GM18505 (cell line): ENCODE results near the gene MCOLN1.

Experiments used
- ATAC-seq: cut with Tn5 transposase; IDR thresholded peaks from one replicate; pipeline ENCODE4 v1.9.1; 2021; ENCODE audit not compliant: unreplicated experiment
- POLR2A ChIP-seq: IDR thresholded peaks from 4 replicates; pipeline ENCODE4 v1.6.1; 2011; ENCODE audit warnings: borderline replicate concordance; ENCODE audit not compliant: insufficient read depth, insufficient read length; ENCODE audit errors: extremely low read depth

MCOLN1 gene

DNA sequence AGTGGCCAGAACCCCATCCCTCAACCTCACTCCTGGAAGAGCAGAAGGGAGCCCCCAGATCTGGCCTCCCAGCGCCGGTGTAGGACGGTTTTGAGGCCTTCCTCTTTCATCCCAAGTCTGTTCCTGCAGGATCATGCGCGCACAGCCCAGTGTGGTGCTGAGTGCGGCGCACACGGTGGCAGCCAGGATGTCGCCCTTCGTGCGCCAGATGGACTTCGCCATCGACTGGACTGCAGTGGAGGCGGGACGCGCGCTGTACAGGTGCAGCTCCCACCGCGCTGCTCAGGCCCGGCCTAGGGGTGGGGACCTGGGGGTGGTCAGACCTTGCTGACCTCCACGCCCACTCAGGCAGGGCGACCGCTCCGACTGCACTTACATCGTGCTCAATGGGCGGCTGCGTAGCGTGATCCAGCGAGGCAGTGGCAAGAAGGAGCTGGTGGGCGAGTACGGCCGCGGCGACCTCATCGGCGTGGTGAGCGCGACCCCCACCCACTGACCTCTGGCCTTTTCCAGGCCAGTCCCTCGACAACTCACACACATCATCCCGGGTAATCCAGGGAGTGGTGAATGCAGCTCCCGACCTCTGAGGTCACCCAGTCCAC lies 27.8 kb downstream of the MCOLN1 start:
- TF ChIP-seq POLR2A, result no peak
- no peak for ATAC-seq

DNA sequence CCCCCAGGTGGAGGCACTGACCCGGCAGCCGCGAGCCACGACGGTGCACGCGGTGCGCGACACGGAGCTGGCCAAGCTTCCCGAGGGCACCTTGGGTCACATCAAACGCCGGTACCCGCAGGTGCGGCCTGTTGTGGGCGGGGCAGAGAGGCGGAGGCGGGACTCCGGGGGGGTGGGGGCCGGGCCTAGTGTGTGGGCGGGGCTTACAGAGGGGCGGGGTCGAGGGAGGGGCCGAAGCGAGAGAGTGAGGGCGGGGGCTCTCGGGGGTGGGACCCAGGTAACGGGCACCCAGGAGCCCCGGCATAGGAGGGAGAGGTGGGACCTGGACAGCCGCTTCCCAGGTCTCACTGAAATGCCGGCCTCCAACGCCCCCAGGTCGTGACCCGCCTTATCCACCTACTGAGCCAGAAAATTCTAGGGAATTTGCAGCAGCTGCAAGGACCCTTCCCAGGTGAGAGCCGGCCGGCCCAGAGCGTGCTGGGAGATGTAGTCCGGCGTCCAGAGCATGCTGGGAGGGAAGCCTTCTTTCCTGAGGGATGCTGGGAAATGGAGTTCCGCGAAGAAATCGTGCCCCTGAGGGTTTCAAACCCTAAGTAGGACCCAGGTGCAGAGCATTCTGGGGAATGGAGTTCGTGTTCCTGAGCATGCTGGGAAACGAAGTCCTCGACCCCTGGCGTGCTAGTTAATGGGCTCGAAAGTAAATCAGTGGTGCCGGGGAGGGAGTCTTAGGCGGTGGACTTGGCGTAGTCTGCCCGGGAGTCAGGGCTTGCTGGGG lies 28.8 kb downstream of the MCOLN1 start:
- no peak for ATAC-seq
- no peak for TF ChIP-seq POLR2A

DNA sequence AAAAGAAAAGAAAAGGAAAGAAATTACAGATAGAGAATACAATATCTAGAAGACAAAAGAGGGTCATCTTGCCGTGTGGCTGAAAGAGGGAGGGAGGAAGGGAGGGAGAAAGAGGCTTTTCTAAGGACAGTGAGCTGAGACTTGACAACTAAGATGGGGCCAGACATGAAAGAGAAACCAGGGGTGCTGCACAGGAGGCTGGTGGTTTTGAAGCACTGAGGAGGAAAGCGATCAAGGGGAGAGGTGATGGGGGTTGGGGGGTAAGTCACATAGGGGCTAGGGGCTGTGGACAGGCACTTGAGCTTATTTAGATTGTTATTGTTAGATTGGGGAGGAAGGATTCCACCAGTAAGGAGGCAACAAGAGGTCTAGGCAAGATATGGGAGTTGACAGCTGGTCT lies 30.4 kb downstream of the MCOLN1 start:
- ATAC-seq, result no peak
- TF ChIP-seq POLR2A, result no peak

DNA sequence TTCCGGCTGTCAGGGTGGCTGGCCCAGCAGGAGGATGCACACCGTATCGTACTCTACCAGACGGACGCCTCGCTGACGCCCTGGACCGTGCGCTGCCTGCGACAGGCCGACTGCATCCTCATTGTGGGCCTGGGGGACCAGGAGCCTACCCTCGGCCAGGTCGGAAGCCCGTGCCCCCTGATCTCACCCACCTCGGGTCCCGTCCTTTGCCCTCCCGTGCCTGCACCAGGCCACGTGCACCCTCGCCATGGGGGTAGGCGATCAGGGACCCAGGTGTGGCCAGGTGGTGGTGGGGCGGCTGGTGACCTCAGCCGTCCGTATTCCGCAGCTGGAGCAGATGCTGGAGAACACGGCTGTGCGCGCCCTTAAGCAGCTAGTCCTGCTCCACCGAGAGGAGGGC lies 32.1 kb downstream of the MCOLN1 start:
- TF ChIP-seq POLR2A, result no peak
- no peak for ATAC-seq

DNA sequence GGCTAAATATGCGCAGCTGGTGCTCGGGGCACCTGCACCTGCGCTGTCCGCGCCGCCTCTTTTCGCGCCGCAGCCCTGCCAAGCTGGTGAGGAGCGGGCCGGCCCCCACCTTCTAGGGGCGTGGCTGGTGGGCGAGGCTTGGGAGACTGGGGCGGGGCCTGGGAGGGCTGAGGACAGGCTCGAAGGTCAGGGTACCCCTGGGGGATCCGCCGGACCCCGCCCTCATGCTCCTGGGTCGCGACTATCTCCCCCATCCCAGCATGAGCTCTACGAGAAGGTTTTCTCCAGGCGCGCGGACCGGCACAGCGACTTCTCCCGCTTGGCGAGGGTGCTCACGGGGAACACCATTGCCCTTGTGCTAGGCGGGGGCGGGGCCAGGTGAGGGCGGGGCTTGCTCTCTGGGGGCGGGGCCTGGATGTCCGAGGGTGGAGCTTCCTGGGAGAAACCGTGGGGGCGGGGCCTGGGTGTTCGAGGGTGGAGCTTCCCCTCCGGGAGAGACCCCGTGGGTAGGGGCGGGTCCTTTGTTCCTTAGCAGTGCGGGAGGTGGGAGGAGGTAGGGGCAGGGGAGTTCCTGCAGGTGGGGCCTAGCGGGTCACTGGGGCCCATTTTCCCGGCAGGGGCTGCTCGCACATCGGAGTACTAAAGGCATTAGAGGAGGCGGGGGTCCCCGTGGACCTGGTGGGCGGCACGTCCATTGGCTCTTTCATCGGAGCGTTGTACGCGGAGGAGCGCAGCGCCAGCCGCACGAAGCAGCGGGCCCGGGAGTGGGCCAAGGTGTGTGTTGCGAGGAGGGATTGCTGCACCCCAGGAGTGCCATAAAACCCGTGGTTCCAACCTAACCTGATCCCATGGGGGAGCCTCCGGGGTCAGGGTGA lies 32.8 kb downstream of the MCOLN1 start:
- TF ChIP-seq POLR2A, result no peak
- no peak for ATAC-seq

DNA sequence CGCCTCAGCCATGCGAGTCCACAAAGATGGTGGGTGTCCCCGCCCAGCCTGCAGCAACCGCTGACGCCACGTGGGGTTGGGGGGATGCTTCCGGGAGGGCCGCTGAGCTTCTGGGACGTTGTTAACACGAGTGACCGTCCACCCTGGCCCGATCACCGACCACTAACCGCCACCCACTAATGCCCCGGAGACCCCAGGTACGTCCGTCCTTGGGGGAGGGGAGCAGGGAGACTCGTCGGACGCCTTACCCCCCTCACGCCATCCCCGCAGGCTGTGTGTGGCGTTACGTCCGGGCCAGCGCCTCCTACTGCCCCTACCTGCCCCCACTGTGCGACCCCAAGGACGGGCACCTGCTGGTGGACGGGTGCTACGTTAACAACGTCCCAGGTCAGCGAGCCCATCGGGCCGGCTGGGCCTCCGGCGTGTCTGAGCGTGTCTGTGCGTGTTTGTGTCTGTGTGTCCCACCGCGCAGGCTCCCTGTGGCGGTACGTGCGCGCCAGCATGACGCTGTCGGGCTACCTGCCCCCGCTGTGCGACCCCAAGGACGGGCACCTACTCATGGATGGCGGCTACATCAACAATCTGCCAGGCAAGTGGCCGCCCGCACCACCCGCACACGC lies 34.4 kb downstream of the MCOLN1 start:
- TF ChIP-seq POLR2A, result no peak
- ATAC-seq, result no peak

DNA sequence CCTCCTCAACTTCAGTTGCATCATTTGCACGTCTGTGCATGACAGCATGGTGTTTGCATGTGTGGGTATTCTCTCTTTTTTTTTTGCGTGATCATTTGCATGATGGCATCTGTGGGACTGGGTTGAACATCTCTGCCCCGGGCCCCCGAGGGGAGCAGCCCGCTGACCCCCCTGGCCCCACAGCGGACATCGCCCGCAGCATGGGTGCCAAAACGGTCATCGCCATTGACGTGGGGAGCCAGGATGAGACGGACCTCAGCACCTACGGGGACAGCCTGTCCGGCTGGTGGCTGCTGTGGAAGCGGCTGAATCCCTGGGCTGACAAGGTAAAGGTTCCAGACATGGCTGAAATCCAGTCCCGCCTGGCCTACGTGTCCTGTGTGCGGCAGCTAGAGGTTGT lies 36.2 kb downstream of the MCOLN1 start:
- TF ChIP-seq POLR2A, result no peak
- no peak for ATAC-seq

DNA sequence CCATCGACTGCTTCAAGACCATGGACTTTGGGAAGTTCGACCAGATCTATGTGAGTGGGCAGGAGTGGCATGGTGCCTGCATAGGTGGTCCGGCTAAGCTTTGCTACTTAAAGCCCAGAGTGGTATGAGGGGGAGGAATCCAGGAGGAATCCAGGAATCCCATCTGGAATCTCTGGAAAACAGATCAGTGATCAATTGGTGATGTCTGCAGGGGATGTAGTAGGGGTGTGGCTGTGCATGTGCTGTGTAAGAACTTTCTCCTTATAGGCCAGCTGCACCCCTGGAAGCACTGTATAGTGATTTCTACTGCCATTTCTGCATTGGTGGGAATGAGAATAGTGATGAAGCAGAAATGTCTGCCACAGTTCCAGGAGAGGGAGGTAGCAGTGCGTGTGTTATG lies 36.7 kb downstream of the MCOLN1 start:
- no peak for TF ChIP-seq POLR2A

DNA sequence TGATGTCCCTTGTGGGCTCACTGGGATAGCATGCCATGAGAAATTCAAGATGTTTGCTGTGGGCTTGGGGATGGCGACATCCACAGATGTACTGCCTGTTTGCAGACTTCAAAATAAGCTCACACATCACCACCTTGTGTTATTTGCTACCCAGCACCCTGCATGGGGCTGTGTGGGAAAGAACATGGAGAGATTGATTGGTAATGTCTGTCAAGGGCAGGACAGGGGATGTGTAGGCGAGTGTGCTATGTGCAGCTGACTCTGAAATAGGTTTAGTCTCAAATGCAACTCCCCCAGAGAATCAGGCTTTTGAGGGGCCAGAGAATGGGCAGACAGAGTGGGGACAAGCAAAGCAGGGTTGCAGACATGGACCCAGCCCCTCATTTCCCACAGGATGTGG lies 37.8 kb downstream of the MCOLN1 start:
- no peak for ATAC-seq
- TF ChIP-seq POLR2A, result no peak

More for the DNA sequence above, 36.7 kb downstream of the MCOLN1 start:
- no peak for ATAC-seq

DNA sequence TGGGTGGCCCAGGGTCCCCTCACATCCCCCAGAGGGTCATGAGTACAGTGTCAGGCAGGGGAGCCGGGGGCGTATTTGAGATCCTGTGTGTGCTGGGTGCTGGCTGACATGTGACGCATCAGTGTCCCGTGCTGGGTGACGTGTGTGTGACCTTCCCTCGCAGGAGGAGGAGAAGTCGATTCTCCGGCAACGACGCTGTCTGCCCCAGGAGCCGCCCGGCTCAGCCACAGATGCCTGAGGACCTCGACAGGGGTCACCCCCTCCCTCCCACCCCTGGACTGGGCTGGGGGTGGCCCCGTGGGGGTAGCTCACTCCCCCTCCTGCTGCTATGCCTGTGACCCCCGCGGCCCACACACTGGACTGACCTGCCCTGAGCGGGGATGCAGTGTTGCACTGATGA lies 38.9 kb downstream of the MCOLN1 start:
- no peak for ATAC-seq
- TF ChIP-seq POLR2A, result no peak

DNA sequence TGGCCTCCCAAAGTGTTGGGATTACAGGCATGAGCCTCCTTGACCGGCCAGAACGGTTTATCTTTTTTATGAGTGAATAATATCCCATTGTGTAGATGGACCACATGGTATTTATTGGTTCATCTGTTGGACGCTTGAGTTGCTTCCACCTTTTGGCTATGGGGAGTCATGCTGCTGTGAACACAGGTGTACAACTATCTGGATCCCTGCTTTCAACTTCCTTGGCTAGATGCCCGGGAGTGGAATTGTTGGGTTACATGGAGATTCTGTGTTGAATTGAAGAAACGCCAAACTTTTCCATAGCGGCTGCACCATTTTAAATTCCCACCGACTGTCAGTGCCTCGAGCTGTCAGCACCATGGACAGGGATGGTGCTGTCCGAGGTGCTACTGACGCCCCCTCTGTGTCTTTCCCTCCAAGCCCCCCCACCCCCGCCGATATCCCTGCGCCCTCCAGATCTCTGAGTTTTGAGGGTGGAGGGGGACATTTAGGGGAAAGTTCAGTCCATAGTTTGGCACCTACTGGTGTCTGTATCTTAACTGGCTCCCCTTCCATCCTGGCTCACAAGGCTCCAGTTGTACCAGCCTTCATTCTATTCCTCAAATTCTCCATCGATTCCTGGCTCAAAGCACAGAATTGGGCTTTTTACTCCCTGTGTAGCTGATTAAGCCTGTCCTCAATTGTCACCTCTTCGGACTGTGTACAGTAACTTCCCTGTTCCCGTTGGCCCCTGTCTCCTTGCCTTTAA lies 40.4 kb downstream of the MCOLN1 start:
- no peak for TF ChIP-seq POLR2A
- no peak for ATAC-seq

DNA sequence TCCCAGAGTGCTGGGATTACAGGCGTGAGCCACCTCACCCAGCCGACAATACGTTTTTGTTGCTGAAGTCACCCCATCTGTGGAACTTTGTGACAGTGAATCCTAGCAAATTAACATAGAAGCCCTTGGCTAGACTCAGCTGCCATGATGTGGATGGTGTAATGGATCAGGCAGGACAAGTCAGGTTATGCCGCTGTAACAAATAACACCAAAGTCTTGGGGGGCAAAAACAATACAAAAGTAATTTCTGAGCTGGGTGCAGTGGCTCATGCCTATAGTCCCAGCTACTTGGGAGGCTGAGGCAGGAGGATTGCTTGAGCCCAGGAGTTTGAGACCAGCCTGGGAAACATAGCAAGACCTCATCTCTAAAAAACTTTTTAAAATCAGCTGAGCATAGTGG lies 42.4 kb downstream of the MCOLN1 start:
- no peak for ATAC-seq
- TF ChIP-seq POLR2A, result no peak
